ENCODE results near the gene CDC25A.

- TF ChIP-seq CTCF (IDR thresholded peaks at IDR 0.05) (no peak), POLR2A (IDR thresholded peaks at IDR 0.05) (no peak)
Measured at GRCh38 chr3:48209445-48209844, 21.2 kb upstream of the CDC25A start.

All from body of pancreas (tissue), 4 donors.